Skeletal muscle tissue (tissue), 4 donors: ENCODE data around the gene CLTB. TPM values are rescaled to one million over a fixed set of nuclear protein-coding genes. Genes with fewer than 3 reads are reported as not detected.

Experiments used
- H3K27ac ChIP-seq: one replicate; pipeline ENCODE4 v1.7.0; 2013; ENCODE audit warnings: mild to moderate bottlenecking, low read depth, low read length, inconsistent platforms
- H3K27me3 ChIP-seq, 3 donors: one replicate each; pipeline ENCODE4 v1.7.0; 2013; ENCODE audit warnings: low read length in 3 of 3; ENCODE audit not compliant: control insufficient read depth in 3 of 3, insufficient read depth in 3 of 3
- H3K36me3 ChIP-seq, 3 donors: one replicate each; pipeline ENCODE4 v1.7.0; 2013; ENCODE audit warnings: low read length in 3 of 3; ENCODE audit not compliant: control insufficient read depth in 3 of 3, insufficient read depth in 3 of 3
- H3K4me1 ChIP-seq, 3 donors: one replicate each; pipeline ENCODE4 v1.7.0; 2013; ENCODE audit warnings: low read length in 3 of 3, mild to moderate bottlenecking in 3 of 3; ENCODE audit not compliant: control insufficient read depth in 3 of 3, insufficient read depth in 3 of 3
- H3K4me3 ChIP-seq, 3 donors: one replicate each; pipeline ENCODE4 v1.7.0; 2013; ENCODE audit warnings: low read length in 3 of 3
- H3K9ac ChIP-seq, 3 donors: one replicate each; pipeline ENCODE4 v1.7.0; 2013; ENCODE audit warnings: low read length in 3 of 3, mild to moderate bottlenecking in 3 of 3, moderate library complexity in 2 of 3, low read depth in 1 of 3
- H3K9me3 ChIP-seq, 3 donors: one replicate each; pipeline ENCODE4 v1.7.0; 2013; ENCODE audit warnings: low read length in 3 of 3; ENCODE audit not compliant: control insufficient read depth in 3 of 3
- total RNA-seq: library from RNA; depleted of rRNA; stranded (reverse); fragments of >200 nt; gene quantifications from one replicate; pipeline ENCODE4 v1.2.3, GENCODE V29; 2014
- donor health status: Osteomylitis.

Gene CLTB
- total RNA-seq, 1 donor from 2014 or later, result 44.4 TPM

DNA sequence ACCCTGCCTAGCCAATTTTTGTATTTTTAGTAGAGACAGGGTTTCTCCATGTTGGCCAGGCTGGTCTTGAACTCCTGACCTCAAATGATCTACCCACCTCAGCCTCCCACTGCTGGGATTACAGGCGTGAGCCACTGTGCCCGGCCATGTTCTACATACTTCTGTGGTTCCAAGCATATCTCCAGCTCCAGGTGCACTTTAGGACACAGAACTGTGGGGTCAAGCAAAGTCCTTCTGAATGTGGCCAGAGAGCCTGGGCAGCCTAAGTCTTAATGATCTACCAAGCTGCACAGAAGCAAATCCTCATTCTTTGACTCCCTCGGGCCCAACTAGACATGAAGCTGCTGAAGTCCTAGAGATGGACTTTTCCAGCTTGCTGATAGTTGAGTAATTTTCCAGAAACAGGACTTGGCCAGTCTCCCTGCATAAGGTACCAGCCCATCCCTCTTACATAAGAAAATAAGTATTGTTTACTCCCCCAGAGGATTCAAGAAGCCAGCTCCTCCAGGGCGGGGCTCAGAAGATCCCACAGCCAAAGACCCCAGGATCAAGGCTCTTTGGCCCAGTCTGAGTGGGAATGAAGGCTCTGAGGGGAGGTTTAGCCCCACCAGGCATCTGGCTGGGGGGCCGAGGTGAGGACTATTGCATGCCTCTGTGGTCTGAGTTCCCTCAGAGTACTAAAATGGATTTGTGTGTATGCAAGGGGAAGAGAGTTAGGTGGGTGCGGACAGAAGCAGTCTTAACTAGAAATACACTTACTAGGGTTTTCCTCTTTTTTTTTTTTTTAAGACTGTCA, 8.7 kb downstream of the CLTB start:
- H3K9ac ChIP-seq, result peak overlapping the region in 1 of 3 donors; percentile 60
- H3K27me3 ChIP-seq, result no peaks in the 10 kb centered on the region
- H3K9me3 ChIP-seq, result no peaks in the 10 kb centered on the region
- peaks cover 31 to 36% (median 36%) of the 10 kb centered on the region in 3 donors for H3K36me3 ChIP-seq
- peaks cover 21 to 34% (median 27%) of the 10 kb centered on the region in 3 donors for H3K4me1 ChIP-seq
- H3K27ac ChIP-seq, result peak overlapping the region; percentile 41
- no peak overlapping the region for H3K4me3 ChIP-seq

DNA sequence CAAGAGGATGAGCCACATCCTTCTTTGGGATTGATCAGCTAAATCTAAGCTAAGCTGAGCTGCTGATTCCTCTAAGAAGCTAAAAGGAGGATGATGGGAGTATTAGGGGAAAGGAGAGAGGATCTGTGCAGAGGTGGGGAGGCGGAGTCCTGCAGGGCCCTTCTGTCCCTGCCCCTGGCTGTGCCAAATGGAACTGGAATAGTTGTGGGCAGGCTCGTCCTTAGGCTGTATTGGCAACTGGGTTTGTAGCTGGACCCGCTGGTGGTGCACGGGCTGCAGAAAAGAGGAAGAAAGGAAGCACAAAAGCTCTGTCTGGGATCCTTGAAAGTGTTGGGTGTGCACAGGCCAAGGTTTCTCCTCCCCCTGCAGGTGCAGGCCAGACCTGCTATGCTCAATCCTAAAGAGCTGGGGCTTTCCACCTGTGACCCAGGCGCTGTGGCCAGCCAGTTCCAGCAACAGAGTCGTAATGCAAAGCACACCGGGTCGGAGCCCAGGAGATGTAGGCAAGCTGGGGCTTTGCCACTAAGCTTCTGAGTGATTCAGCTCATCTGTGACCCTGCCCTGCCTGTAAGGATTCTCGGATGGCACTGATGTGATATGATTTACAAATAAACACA, 9.8 kb downstream of the CLTB start:
- peaks cover 27 to 36% (median 34%) of the 10 kb centered on the region in 3 donors for H3K36me3 ChIP-seq
- H3K27ac ChIP-seq, result no peak overlapping the region
- H3K4me1 ChIP-seq, result peaks cover 14 to 27% (median 18%) of the 10 kb centered on the region in 3 donors

DNA sequence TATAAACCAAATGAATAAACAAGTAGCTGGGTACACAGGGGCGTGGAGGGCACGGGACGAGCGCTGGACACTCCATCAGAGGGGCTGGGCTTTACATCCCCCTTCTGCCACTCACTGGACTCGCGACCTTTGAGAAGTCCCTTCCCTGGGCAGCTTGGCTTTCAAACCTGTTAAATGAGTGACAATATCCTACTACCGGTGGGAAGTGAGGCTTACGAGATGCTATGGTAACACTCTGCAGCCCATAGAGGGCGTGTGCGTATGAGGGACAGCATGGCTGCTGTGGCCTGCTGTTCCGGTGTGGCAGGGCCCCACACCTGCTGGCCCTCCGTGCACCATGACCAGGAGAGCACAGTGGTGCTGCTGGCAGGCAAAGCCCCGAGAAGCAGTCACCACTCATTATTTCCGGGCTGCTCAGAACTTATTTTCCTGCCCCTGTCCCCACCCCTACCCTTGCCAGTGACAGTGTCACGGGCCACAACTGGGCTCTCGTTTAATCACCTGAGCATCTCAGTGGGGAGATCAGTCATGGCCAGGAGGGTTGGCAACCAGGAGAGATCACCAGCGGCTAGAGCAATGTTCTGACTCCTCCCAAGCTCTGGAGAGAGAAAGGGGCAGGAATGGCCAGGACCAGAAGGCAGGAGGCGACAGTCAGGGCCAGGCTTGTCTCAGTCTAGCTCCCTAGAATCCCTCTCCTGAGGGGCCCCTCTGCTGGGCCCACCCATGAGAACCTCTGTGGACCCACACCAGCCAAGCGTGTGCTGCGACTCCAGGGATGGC, 10.5 kb downstream of the CLTB start:
- Histone ChIP-seq H3K36me3 (peaks cover 27 to 36% (median 34%) of the 10 kb centered on the region in 3 donors), H3K27ac (no peak overlapping the region), H3K9me3 (no peaks in the 10 kb centered on the region), H3K27me3 (no peaks in the 10 kb centered on the region), H3K9ac (no peak overlapping the region), H3K4me1 (peaks cover 9 to 20% (median 11%) of the 10 kb centered on the region in 3 donors), H3K4me3 (no peak overlapping the region)

More for the DNA sequence above, 9.8 kb downstream of the CLTB start:
- Histone ChIP-seq H3K9me3 (no peaks in the 10 kb centered on the region), H3K9ac (peak overlapping the region in 1 of 3 donors; percentile 8), H3K27me3 (no peaks in the 10 kb centered on the region), H3K4me3 (no peak overlapping the region)

DNA sequence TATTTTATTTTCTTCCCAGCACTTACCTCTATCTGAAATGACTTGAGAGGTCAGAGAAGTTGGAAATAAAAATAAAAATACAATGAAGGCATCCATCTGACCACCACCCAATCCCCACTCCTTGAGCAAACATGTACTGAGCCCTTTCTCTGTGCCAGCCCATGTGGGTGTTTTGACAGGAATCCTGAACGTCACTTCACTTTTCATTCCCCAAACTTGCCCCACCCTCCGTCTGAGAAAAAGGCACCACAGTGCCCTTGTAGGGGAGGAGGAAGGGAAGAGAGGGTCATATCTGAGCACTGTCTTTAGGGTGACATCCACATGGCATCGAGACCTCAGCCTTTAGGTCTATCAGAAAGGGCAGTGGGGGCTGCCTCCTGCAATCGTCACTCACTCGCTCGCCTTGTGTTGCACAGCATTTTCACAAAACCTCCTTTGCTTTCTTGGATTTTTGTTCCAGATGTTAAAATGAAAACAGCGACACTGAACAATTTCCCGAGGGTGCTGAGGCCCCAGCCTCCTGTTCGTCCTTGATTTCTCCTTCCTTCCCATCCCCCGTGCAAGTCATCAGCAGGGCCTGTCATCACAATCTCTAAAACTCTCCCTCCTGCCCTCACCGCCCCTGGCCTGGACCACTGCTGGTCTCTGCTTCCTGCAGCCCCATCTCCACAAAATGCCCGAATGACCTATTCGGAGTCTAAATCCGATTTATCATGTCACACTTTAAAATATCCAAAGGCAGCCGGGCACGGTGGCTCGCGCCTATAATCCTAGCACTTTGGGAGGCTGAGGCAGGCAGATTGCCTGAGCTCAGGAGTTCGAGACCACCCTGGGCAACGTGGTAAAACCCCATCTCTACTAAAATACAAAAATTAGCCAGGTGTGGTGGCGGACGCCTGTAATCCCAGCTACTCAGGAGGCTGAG, 14.8 kb downstream of the CLTB start:
- H3K9me3 ChIP-seq, result no peaks in the 10 kb centered on the region
- no peak overlapping the region for H3K9ac ChIP-seq
- peaks cover 4 to 7% (median 6%) of the 10 kb centered on the region in 3 donors for H3K4me1 ChIP-seq
- no peak overlapping the region for H3K27ac ChIP-seq
- peaks cover 12 to 27% (median 23%) of the 10 kb centered on the region in 3 donors for H3K36me3 ChIP-seq
- H3K27me3 ChIP-seq, result no peaks in the 10 kb centered on the region
- no peak overlapping the region for H3K4me3 ChIP-seq

DNA sequence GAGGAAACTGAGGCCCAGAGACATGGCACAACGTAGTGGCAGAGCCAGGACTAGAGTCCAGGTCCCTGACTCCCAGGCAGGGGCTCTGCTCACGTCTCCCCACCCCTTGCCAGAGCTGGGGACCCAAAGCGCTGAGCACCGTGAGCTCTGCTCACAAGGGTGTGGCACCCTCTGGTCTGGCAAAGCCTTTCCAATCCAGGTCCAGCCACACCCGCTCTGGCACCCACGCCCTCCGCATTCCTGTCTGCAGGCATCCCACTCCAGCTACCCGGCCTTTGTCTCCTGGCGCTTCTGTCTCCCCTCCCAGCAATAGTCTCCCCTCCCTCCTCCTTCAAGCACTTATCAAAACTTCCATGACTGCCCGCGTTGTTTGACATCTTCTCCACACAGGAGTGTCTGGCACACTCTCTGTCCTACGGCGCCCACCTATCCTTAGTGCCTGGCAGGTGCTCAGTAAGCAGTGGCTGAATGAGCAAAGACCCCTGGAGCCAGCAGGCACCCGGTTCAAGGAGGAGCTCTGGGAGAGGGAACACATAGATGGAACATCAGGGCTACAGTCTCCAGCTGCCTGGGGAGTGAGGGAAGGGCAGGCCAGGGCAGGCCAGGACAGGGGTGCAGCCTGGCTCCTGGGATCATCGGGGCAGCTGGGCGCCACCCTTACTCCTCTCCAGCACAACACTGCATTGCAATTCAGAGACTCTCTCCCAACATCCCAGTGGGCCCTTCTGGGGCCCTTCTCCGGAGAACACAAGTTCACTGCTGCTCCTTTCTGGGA, 15.8 kb downstream of the CLTB start:
- Histone ChIP-seq H3K27me3 (no peaks in the 10 kb centered on the region), H3K36me3 (peaks cover 11 to 24% (median 23%) of the 10 kb centered on the region in 3 donors), H3K9ac (no peak overlapping the region), H3K27ac (no peak overlapping the region), H3K4me1 (peaks cover 2 to 12% (median 4%) of the 10 kb centered on the region in 3 donors), H3K4me3 (no peak overlapping the region), H3K9me3 (no peaks in the 10 kb centered on the region)

DNA sequence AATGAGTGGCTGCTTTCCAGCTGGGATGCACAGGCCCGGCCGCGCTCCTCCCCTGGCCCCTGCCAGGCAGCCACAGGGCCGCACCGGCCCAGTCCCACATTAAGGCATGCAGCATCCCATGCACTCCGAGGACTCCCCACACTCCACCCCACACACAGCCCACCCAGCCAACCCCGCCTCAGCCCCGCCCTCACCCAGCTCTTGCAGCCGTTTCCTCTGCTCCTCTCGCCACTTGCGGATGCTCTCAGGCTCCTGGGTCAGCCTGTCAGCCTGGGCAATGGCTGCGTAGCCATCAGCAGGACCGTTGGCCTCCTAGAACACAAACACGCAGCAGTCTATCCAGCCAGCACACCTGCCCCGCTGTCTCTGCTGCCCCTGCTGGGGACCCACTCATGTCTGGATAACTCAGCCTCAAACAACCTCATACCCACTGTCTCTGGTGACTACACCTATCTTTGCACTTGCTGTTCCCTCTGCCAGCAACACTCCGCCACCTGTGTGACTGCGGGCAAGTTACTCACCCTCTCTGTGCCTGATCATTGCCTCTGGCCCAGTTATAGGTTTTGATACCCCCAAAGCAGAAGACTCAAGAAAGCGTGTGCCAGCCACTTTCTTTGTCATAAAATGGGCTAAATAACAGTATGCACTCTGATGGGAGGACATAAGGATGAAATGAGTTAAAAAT, 18.5 kb downstream of the CLTB start:
- Histone ChIP-seq H3K4me1 (peaks cover 2 to 12% (median 2%) of the 10 kb centered on the region in 3 donors), H3K4me3 (no peak overlapping the region), H3K9me3 (no peaks in the 10 kb centered on the region), H3K27ac (no peak overlapping the region), H3K9ac (no peak overlapping the region), H3K36me3 (peaks cover 24 to 36% (median 33%) of the 10 kb centered on the region in 3 donors), H3K27me3 (no peaks in the 10 kb centered on the region)

DNA sequence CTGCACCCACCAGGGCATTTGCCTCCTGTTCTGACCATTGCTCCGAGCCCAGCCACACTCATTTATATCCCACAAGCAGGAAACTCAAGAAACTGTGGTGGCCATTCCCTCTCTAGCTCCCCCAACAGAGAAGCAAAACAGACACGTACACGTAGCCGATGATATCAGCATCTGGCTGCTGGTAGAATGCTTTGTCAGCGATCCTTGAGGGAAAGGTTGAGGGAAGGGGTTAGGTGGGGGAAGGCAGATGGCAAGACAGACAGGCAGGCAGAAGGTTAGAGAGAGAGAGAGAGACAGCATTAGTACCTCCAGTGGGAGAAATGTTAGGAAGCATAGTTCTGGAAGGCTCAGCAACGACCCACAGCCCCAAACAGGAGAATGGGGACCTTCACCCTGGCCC, 20.0 kb downstream of the CLTB start:
- Histone ChIP-seq H3K27me3 (no peaks in the 10 kb centered on the region), H3K27ac (peak overlapping the region; percentile 3), H3K9me3 (no peaks in the 10 kb centered on the region), H3K4me3 (no peak overlapping the region), H3K9ac (peak overlapping the region in 1 of 3 donors; percentile 45), H3K36me3 (peaks cover 39 to 50% (median 48%) of the 10 kb centered on the region in 3 donors), H3K4me1 (peaks cover 0 to 12% (median 5%) of the 10 kb centered on the region in 3 donors)

DNA sequence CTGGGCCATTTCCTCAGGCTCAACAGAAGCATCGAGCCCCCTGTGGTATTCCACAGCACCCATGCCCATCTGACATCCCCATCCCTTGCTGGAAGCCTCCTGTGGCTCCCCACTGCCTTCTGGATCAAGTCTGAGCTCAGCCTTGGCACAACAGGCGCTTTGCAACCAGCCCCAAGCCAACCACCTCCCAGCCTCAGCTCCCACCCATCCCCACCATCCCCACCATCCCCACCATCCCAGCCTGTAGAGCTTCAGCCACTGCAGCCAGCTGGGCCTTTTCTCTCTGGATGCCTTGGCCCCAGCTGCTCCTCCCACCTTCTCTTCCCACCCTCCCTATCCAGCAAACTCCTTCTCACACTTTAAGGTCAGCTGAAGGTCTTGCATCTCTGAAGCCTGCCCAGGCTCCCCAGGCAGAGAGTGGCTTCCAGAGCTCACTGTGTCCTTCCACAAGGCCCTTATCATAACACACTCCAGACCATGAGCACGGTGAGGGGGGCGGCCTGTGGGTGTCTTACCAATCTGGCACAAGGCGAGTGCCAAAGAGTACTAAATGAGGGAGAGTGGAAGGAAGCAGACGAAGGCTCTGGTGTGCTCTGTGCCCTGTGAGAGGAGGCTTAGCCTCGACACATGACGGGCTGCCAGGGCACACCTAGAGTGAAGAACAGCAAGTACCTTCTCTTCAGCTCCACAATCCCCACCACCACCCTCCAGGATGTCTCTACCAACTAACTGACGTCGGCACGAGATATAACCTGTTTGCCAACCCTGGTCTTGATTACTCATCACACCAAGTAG, 21.3 kb downstream of the CLTB start:
- no peaks in the 10 kb centered on the region for H3K9me3 ChIP-seq
- peaks cover 5 to 22% (median 7%) of the 10 kb centered on the region in 3 donors for H3K4me1 ChIP-seq
- H3K36me3 ChIP-seq, result peaks cover 46 to 60% (median 57%) of the 10 kb centered on the region in 3 donors
- no peaks in the 10 kb centered on the region for H3K27me3 ChIP-seq
- no peak overlapping the region for H3K9ac ChIP-seq
- no peak overlapping the region for H3K27ac ChIP-seq
- no peak overlapping the region for H3K4me3 ChIP-seq
